Islet precursor cell (in vitro differentiated cells): ENCODE data around the gene BAZ1B.
A peak's percentile ranks its signal among the peaks of the same experiment; 100 is the strongest.
"Not testable (repeated sequence)": the region's sequence is repeated elsewhere in the genome, so short reads cannot be mapped to it uniquely, and the experiment has no call there.

ENCODE experiments used
- DNase-seq: peaks from one replicate; pipeline ENCODE4 v3.0.0-alpha.2; 2018

The BAZ1B gene

GRCh38 chr7:73537051-73537450 is 15.0 kb upstream of the BAZ1B start:
- no peak for DNase-seq

GRCh38 chr7:73536479-73536878 is 14.4 kb upstream of the BAZ1B start:
- DNase-seq, result no peak

GRCh38 chr7:73535918-73536317 is 13.8 kb upstream of the BAZ1B start:
- DNase-seq, result not testable (repeated sequence)

- DNase-seq, result no peak
Observed at GRCh38 chr7:73533742-73534141, 11.6 kb upstream of the BAZ1B start.

- no peak for DNase-seq
Observed at GRCh38 chr7:73532224-73532623, 10.1 kb upstream of the BAZ1B start.

DNA sequence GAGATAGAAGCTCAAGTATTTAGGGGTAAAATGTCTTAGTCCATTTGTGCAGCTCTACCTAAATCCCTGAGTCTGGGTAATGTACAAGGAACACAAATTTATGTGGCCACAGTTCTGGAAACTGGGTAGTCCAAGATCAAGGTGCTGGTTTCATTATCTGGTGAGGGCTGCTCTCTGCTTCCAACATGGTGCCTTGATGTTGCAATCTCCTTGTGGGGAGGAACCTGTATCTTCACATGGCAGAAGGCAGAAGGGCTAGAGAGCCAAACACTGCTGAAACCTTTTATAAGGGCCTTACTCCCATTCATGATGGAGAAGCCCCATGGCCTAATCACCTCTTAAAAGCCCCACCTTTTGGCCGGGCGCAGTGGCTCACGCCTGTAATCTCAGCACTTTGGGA is 8.7 kb upstream of the BAZ1B start:
- DNase-seq, result no peak

- peak; percentile 88 for DNase-seq
Observed at GRCh38 chr7:73526896-73527821, 5.1 kb upstream of the BAZ1B start.

DNA sequence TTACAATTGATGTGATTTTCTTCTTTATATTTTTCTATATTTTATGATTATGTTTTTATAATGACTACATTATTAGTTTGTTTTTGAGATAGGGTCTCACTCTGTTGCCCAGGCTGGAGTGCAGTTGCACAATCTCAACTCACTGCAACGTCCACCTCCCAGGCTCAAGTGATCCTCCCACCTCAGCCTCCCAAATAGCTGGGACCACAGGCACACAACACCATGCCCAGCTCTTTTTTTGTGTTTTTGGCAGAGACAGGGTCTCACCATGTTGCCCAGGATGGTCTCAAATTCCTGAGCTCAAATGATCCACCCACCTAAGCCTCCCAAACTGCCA is 4.0 kb upstream of the BAZ1B start:
- not testable (repeated sequence) for DNase-seq

- DNase-seq, result peak; percentile 71
Observed at GRCh38 chr7:73521636-73522104, 423 bp downstream of the BAZ1B start.

GRCh38 chr7:73520673-73521635 is 1.1 kb downstream of the BAZ1B start:
- no peak for DNase-seq

DNA sequence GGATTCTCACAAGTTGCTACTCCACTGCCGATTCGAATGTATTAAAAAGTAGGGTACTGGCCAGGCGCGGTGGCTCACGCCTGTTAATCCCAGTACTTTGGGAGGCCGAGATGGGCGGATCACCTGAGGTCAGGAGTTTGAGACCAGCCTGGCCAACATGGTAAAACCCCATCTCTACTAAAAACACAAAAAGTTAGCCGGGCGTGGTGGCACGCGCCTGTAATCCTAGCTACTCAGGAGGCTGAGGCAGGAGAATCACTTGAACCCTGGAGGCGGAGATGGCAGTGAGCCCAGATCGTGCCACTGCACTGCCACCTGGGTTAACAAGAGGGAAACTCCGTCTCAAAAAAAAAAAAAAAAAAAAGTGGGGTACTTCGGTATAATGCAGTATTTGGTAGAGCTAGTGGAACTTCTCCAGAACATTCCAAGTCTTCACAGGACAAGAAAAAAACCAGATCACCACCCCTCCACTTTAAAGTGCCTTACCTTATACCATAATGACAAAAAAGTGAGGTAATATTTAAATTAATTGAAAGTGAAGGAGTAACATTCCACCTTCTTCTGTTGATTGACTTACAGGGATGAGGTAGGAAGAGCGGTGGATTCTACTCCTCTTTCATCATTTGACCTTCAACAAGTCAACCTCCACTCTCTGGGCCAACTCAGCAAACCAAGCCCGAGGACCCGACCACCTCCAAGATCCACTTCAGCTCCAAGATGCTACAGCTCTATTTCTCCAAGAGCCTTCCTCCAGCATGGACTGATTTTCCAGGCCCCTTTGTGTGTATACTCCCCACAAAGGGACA is 2.0 kb downstream of the BAZ1B start:
- DNase-seq, result no peak

DNA sequence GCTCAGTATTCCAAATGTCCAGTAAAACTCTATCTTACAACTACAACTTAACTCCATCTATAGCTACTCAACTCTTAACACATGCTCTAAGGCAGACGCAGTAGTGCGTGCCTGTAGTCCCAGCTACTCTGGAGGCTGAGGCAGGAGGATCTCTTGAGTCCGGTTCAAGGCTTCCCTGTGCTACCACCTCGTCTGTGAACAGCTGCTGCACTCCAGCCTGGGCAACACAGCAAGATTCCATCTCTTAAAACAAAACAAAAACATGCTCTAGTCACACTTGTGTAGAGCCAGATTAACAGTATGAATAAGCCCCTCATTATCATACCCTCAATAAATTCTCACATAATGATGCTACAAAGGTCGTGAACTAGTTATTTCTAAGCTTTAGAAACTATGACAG is 3.6 kb downstream of the BAZ1B start:
- DNase-seq, result no peak

GRCh38 chr7:73517241-73517995 is 4.7 kb downstream of the BAZ1B start:
- no peak for DNase-seq

DNA sequence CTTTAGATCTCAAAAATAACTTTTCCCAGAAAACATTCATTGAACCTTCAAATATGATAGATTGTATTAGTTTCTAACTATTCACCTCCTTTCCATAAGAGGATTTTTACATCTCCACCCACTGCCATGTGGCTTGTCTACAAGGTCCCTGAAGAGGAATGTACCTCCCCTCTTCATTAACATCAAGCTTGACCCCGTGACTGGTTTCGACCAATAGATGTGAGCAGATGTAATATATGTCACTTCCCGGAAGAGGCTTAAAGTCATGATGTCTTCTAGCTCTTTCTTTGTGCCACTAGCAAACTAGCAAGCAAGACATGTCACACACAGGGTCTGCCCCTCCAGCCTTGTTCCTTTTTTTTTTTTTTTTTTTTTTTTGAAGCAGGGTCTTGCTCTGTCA is 6.9 kb downstream of the BAZ1B start:
- DNase-seq, result no peak

- DNase-seq, result no peak
Observed at GRCh38 chr7:73512018-73512780, 9.9 kb downstream of the BAZ1B start.

- no peak for DNase-seq
Observed at GRCh38 chr7:73509463-73509862, 12.6 kb downstream of the BAZ1B start.

- DNase-seq, result no peak
Observed at GRCh38 chr7:73507556-73507955, 14.5 kb downstream of the BAZ1B start.

GRCh38 chr7:73504920-73505319 is 17.2 kb downstream of the BAZ1B start:
- DNase-seq, result no peak

GRCh38 chr7:73504017-73504416 is 18.1 kb downstream of the BAZ1B start:
- no peak for DNase-seq

DNA sequence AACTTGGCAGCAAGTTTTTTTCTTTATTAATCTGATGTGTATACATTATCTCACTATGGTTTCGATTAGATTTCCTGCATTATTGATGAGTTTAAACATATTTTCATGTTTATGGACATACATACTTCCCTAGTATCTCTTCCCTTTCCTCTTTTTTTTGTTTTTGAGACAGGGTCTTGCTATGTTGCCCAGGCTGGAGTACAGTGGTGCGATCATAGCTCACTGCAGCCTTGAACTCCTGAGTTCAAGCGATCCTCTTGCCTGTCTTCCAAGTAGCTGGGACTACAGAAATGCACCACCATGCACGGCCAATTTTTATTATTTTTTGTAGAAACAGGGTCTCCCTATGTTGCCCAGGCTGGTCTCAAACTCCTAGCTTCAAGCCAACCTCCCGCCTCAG is 18.9 kb downstream of the BAZ1B start:
- DNase-seq, result no peak

DNA sequence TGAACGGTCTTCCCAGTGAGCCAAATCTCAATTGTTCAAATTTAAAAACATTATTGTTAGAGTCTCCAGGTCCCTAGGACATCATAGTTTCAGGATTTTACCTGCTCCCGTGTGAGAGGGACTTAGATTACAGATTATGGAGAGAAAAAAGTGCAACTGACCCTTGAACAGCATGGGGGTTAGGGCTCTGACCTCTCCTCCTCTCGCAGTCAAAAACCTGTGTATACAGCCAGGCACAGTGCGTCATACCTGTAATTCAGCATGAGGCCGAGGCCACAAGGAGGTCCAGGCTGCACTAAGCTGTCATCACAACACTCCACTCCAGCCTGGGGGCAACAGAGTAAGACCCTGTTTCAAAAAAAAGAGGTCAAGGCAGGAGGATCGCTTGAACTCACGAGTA is 25.5 kb downstream of the BAZ1B start:
- DNase-seq, result no peak
